HG03039 (cell line): ENCODE measurements around the gene SYNE2.
"Not testable (repeated sequence)": the region's sequence is repeated elsewhere in the genome, so short reads cannot be mapped to it uniquely, and the experiment has no call there.

Experiments
- ATAC-seq: cut with Tn5 transposase; IDR thresholded peaks from one replicate; pipeline ENCODE4 v1.9.1; 2021; ENCODE audit warnings: mild to moderate bottlenecking, moderate library complexity; ENCODE audit not compliant: unreplicated experiment

SYNE2 gene

GRCh38 chr14:63869940-63870752 is 17.3 kb downstream of the SYNE2 start:
- ATAC-seq, result peak; percentile 52

DNA sequence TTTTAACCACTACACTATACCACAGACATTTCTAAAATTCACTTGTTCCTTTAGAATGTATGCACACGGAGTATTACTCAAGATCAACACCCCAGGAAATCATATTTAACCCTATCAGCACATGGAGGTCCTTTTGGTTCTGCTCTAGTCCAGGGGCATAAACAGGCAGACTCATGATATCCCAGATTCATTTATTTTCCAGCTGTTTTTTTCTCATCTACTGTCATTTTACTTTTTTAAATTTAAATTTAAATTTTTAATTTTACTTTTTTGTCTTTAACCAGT is 17.9 kb downstream of the SYNE2 start:
- not testable (repeated sequence) for ATAC-seq

- ATAC-seq, result no peak
Measured at GRCh38 chr14:63874223-63874622, 21.4 kb downstream of the SYNE2 start.

DNA sequence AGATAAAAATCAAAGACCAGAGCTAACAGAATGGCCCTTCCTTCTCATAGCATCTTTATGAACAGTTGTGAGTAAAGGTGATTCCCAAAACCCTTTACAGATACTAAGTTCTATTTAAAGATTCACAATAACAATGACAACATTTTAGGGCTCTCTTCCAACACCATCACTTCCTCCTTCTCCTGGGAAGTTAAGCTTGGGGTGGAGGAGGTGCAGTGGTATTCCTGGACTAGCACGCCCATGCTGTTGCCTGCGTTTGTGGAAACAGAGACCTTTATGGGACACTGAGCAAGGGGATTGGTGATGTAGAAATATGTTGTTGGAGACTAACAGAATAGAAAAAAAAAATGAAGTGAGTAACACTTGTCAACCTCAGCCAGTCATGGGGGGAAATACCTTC is 22.5 kb downstream of the SYNE2 start:
- no peak for ATAC-seq

DNA sequence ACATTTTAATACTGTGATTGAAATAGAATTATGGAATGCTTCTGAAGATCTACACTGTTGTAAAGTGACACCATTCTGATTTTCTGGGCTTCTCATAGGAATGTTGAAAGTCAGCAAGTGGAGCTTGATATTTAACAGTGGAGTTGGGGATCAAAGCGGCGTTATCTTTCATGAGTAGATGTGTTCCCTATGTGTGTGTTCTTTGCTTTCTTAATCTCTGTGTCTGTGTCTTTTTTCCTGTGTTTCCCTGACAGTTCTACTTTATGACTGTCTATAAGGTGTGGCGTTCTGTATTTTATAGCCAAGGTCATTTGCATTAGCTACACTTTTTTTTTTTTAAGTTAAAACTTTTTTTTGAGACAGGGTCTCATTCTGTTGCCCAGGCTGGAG is 24.7 kb downstream of the SYNE2 start:
- no peak for ATAC-seq

- ATAC-seq, result no peak
Measured at GRCh38 chr14:63878052-63878451, 25.2 kb downstream of the SYNE2 start.

DNA sequence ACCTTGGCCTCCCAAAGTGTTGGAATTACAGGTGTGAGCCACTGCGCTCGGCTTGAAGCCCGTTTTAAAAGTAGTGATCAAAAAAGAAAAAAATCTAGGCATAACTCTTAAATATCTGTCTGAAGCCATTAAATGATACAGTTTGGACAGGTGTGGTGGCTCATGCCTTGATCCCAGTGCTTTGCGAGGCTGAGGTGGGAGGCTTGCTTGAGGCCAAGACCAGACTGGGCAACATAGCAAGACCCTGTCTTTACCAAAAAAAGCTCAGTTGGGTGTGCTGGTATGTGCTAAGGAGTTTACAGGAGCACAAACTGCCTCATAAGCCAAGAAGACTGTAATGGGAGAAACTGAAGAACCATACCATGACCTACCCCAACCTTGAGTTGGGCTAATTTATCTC is 26.0 kb downstream of the SYNE2 start:
- ATAC-seq, result no peak

DNA sequence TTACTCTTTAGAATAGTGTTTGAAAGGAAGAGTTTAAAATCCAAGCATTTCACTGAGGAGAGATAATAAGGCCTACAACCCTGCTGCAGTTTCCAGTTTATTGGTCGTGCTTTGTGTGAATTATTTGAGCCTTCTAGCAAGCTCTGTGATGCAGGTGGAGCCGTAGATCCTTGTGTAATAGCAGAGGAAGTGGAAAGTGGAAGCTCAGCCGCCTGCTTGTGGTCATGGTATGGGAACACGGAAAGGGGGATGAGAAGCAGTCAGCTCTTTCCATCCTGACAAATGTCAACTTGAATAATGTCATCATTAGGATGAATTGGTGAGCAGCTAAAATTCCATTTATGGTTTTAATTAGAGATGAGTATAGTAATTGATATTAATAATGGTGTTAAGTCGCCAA is 29.1 kb downstream of the SYNE2 start:
- no peak for ATAC-seq

DNA sequence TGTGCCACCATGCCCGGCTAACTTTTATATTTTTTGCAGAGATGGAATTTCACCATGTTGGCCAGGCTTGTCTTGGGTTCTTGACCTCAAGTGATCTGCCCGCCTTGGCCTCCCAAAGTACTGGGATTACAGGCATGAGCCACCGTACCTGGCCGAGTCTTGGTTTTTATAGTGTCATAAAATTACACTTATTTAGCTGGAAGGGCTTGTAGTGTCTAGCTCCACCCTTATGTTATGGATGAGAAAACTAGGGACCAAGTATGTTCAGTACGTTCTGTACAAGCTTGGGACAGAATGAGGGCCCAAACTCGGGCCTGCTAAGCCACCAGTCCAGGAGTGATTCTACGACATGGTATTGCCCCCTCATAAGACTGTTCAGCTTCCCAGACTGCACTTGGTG is 35.1 kb downstream of the SYNE2 start:
- no peak for ATAC-seq

GRCh38 chr14:63890553-63890952 is 37.7 kb downstream of the SYNE2 start:
- no peak for ATAC-seq

- no peak for ATAC-seq
Measured at GRCh38 chr14:63891148-63891975, 38.6 kb downstream of the SYNE2 start.

DNA sequence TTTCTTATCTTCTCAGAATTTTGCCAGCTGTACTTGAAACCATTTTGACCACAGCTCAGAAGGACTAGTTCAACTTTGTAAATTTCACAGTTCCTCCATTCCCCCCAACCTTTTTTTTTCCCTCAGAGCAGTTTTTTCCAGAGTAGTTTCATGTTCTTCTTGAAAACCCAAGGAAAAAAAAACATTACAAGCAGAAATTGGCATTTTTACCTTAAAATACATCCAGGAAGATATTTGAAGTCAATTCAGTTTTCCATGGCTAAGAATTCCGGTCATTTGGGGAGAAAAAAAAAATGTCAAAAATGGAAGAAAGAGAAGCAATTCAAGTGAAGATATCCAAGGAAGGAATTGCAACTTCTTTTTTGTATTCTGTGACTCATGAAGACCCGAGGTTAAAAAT is 39.5 kb downstream of the SYNE2 start:
- ATAC-seq, result no peak

DNA sequence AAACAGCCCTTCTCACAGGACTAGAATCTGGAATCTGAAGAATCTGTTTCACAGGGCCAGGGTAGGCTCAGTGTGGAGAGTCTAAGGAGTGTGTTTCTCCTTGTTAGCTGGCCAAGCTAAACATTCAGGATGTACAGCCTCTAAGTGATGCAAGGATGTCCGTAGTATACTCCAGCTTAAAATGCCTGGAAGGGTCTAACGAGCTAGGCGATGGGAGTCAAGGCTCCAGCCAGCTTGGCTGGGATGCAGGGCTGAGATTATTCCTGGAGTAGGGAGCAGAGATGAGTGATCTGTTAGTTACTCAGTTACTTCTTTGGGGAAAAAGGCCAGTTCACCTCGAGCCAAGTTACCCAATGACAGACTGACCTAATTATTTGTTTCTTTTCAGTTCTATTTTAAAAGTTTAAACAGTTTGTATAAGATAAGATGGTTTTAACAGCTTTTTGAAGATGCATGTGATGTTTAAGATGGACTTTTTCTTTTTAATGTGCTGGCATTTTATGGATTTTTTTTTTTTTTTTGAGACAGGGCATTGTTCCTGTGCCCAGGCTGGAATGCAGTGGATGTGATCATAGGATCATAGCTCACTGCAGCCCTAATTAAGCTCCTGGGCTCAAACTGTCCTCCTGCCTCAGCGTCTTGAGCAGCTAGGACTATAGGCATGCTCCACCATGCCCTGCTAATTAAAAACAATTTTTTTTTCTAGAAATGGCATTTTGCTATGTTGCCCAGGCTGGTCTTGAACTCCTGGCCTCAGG is 41.1 kb downstream of the SYNE2 start:
- ATAC-seq, result no peak

DNA sequence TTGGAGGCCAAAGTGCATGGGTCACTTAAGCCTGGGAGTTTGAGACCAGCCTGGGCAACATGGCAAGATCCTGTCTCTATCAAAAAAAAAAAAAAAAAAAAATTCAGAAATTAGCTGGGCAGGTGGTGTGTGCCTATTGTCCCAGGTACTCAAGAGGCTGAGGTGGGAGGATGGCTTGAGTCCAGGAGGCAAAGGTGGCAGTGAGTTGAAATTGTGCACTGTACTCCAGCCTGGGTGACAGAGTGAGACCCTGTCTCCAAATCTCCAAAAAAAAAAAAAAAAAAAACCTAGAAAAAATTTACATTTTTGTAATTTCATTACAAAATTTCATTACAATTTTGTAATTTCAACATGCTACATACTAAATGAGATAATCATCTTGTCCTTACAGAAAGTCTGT is 42.7 kb downstream of the SYNE2 start:
- no peak for ATAC-seq

GRCh38 chr14:63896278-63896720 is 43.5 kb downstream of the SYNE2 start:
- ATAC-seq, result no peak

- no peak for ATAC-seq
Measured at GRCh38 chr14:63897721-63898163, 44.9 kb downstream of the SYNE2 start.

DNA sequence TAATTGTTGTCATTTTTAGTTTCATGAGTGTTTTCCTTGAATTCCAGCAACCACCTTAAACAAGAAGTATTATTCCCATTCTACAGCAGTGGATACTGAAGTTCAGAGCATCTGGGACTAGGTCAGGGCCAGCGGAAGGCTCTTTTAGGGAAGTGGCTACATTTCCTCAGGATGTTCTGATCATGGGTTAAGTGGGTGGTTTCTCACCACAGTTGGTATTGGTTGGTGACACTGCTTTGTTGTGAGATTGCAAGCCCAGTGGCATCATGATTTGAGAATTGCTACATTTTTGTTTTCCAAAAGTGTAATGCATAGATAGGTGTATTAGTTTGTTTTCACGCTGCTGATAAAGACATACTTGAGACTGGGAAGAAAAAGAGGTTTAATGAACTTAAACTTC is 47.1 kb downstream of the SYNE2 start:
- ATAC-seq, result no peak

DNA sequence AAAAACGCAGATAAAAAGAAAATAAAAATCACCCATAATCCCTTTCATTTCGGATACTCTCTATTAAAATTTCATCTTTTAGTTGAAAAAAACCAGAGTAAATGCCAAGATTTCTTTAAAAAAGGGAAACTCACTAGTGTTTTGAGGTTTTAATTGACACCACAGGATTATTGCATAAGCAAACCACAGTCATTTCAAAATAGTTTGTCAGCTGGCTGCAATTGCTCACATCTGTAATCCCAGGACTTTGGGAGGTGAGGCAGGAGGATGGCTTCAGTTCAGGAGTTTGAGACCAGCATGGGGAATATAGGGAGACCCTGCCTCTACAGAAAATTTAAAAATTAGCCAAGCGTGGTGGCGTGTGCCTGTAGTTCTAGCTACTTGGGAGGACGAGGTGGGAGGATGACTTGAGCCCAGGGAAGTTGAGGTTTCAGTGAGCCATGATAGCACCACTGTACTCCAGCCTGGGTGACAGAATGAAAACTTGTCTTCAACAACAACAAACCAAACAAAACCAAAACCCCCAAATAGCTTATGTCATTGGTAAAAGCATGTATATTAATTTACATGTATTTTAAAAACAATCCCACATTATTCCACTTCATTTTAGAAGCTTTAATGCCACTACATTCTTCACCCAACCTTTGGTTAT is 48.8 kb downstream of the SYNE2 start:
- no peak for ATAC-seq

DNA sequence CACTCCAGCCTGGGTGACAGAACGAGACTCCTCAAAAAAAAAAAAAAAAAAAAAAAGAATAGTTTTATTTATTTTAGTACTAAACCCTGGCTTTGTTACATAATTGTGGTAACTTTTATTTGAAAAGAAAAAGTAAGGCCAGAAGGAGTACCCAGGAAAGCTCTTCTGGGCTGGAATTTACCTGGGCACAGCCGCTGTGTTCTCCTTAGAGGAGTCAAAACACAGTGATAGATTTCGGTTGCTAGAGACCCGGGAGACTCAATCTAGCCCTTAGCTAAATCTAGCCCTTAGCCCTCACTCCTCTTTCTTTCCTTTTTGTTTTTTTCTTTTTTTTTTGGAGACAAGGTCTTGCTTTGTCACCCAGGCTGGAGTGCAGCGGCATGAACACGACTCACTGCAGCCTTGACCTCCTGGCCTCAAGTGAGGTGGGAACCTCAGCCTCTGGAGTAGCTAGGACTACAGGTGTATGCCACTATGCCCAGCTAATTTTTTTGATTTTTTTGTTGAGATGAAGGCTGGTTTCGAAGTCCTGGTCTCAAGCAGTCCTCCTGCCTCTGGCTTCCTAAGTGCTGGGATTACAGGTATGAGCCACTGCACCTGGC is 49.7 kb downstream of the SYNE2 start:
- ATAC-seq, result no peak

GRCh38 chr14:63904724-63905123 is 51.9 kb downstream of the SYNE2 start:
- ATAC-seq, result no peak

- ATAC-seq, result no peak
Measured at GRCh38 chr14:63905370-63905769, 52.6 kb downstream of the SYNE2 start.
